Measurements from ENCODE around the gene CCDC24.

Gene CCDC24

GRCh38 chr1:43953361-43953760, 38.0 kb upstream of the CCDC24 start:
- H3K36me3 ChIP-seq (ENCODE audit: control insufficient read depth, insufficient read depth, low read length): peaks cover 6% of the 10 kb centered on the region

GRCh38 chr1:43954036-43954435, 37.4 kb upstream of the CCDC24 start:
- Histone ChIP-seq H3K4me3 (replicated peaks; ENCODE audit: low read depth, low read length) (no peak overlapping the region), H3K27me3 (replicated peaks; ENCODE audit: control insufficient read depth, insufficient read depth, low read length) (no peaks in the 10 kb centered on the region), H3K36me3 (ENCODE audit: control insufficient read depth, insufficient read depth, low read length) (peaks cover 6% of the 10 kb centered on the region)
- no peak for DNase-seq (ENCODE audit: extremely low read depth, insufficient read length)
- no peak for TF ChIP-seq CTCF (IDR thresholded peaks at IDR 0.05; ENCODE audit: insufficient read depth, low read length, poor library complexity, severe bottlenecking)

More at GRCh38 chr1:43953361-43953760, 38.0 kb upstream of the CCDC24 start:
- no peak for DNase-seq (ENCODE audit: extremely low read depth, insufficient read length)
- TF ChIP-seq CTCF (IDR thresholded peaks at IDR 0.05; ENCODE audit: insufficient read depth, low read length, poor library complexity, severe bottlenecking): no peak
- no peak overlapping the region for H3K4me3 ChIP-seq (replicated peaks; ENCODE audit: low read depth, low read length)
- H3K27me3 ChIP-seq (replicated peaks; ENCODE audit: control insufficient read depth, insufficient read depth, low read length): no peaks in the 10 kb centered on the region

GRCh38 chr1:43956234-43956633, 35.2 kb upstream of the CCDC24 start:
- Histone ChIP-seq H3K4me3 (replicated peaks; ENCODE audit: low read depth, low read length) (no peak overlapping the region), H3K36me3 (ENCODE audit: control insufficient read depth, insufficient read depth, low read length) (peaks cover 8% of the 10 kb centered on the region), H3K27me3 (replicated peaks; ENCODE audit: control insufficient read depth, insufficient read depth, low read length) (no peaks in the 10 kb centered on the region)
- DNase-seq (ENCODE audit: extremely low read depth, insufficient read length): no peak
- no peak for TF ChIP-seq CTCF (IDR thresholded peaks at IDR 0.05; ENCODE audit: insufficient read depth, low read length, poor library complexity, severe bottlenecking)

- H3K36me3 ChIP-seq (ENCODE audit: control insufficient read depth, insufficient read depth, low read length): peaks cover 11% of the 10 kb centered on the region
- no peaks in the 10 kb centered on the region for H3K27me3 ChIP-seq (replicated peaks; ENCODE audit: control insufficient read depth, insufficient read depth, low read length)
- no peak for TF ChIP-seq CTCF (IDR thresholded peaks at IDR 0.05; ENCODE audit: insufficient read depth, low read length, poor library complexity, severe bottlenecking)
- DNase-seq (ENCODE audit: extremely low read depth, insufficient read length): no peak
- H3K4me3 ChIP-seq (replicated peaks; ENCODE audit: low read depth, low read length): no peak overlapping the region
Observed at GRCh38 chr1:43957407-43958040, 33.9 kb upstream of the CCDC24 start.

- Histone ChIP-seq H3K36me3 (ENCODE audit: control insufficient read depth, insufficient read depth, low read length) (peaks cover 13% of the 10 kb centered on the region), H3K4me3 (replicated peaks; ENCODE audit: low read depth, low read length) (no peak overlapping the region), H3K27me3 (replicated peaks; ENCODE audit: control insufficient read depth, insufficient read depth, low read length) (no peaks in the 10 kb centered on the region)
- TF ChIP-seq CTCF (IDR thresholded peaks at IDR 0.05; ENCODE audit: insufficient read depth, low read length, poor library complexity, severe bottlenecking): no peak
- no peak for DNase-seq (ENCODE audit: extremely low read depth, insufficient read length)
Observed at GRCh38 chr1:43958351-43959255, 32.8 kb upstream of the CCDC24 start.

All from GM06990 (cell line).